HepG2 (cell line): ENCODE results near the gene SPTB. TPM values are rescaled to one million over a fixed set of nuclear protein-coding genes. Genes with fewer than 3 reads are reported as not detected.

Source experiments
- CBFB ChIP-seq: sonication (generic); formaldehyde crosslinking; IDR thresholded peaks from 2 replicates; pipeline ENCODE4 v1.4.0; 2020; ENCODE audit warnings: missing genetic modification reagents
- FOSL1 ChIP-seq: sonication (generic); formaldehyde crosslinking; IDR thresholded peaks from 2 replicates; pipeline ENCODE4 v1.9.0; 2021; ENCODE audit warnings: missing genetic modification reagents, borderline replicate concordance
- HIVEP1 ChIP-seq: sonication (generic); formaldehyde crosslinking; IDR thresholded peaks from 2 replicates; pipeline ENCODE4 v1.4.0; 2020; ENCODE audit warnings: mild to moderate bottlenecking, missing genetic modification reagents
- KDM2A ChIP-seq: sonication (generic); formaldehyde crosslinking; IDR thresholded peaks from 2 replicates; pipeline ENCODE4 v1.4.0; 2020; ENCODE audit warnings: low read depth, missing genetic modification reagents, borderline replicate concordance
- KDM5A ChIP-seq: fragments of 200-600 bp; sonication (generic); IDR thresholded peaks from 2 replicates; pipeline ENCODE4 v1.7.0; 2018; ENCODE audit warnings: antibody characterized with exemption, mild to moderate bottlenecking, low read length, borderline replicate concordance
- POGZ ChIP-seq: sonication (generic); formaldehyde crosslinking; IDR thresholded peaks from 2 replicates; pipeline ENCODE4 v1.4.0; 2020; ENCODE audit warnings: mild to moderate bottlenecking, missing genetic modification reagents
- TAF1 ChIP-seq: sonication (generic); formaldehyde crosslinking; IDR thresholded peaks from 2 replicates; pipeline ENCODE4 v1.4.0; 2020; ENCODE audit warnings: missing genetic modification reagents
- TEAD3 ChIP-seq: optimal IDR thresholded peaks from 2 replicates; pipeline ENCODE3; 2016; ENCODE audit warnings: borderline replicate concordance
- TGIF2 ChIP-seq: IDR thresholded peaks from 2 replicates; pipeline ENCODE4 v1.6.1; 2016; ENCODE audit warnings: control low read depth, missing compliant biosample characterization
- YEATS2 ChIP-seq: sonication (generic); formaldehyde crosslinking; IDR thresholded peaks from 2 replicates; pipeline ENCODE4 v1.4.0; 2020; ENCODE audit warnings: missing genetic modification reagents, borderline replicate concordance
- ZBTB8A ChIP-seq: sonication (generic); formaldehyde crosslinking; IDR thresholded peaks from 2 replicates; pipeline ENCODE4 v1.4.0; 2020; ENCODE audit warnings: mild to moderate bottlenecking, low read depth, missing genetic modification reagents, borderline replicate concordance
- ZFY ChIP-seq: sonication (generic); formaldehyde crosslinking; IDR thresholded peaks from 2 replicates; pipeline ENCODE4 v1.4.0; 2020; ENCODE audit warnings: missing genetic modification reagents
- ZNF121 ChIP-seq: sonication (generic); formaldehyde crosslinking; IDR thresholded peaks from 2 replicates; pipeline ENCODE4 v1.5.0; 2020; ENCODE audit warnings: mild to moderate bottlenecking, missing genetic modification reagents
- ZNF337 ChIP-seq: sonication (generic); formaldehyde crosslinking; IDR thresholded peaks from 2 replicates; pipeline ENCODE4 v1.5.1; 2020; ENCODE audit warnings: missing genetic modification reagents, low read depth, mild to moderate bottlenecking, borderline replicate concordance
- polyA plus RNA-seq, 8 experiments: library from polyadenylated mRNA; depleted of rRNA in 3 of 8; stranded (reverse) in 7 of 8; unstranded in 1 of 8; fragments of >200 nt; fragmentation: Illumina TruSeq in 4 of 8; extraction: Trizol in 4 of 8; gene quantifications; 2 replicates each; pipeline versions ENCODE4 v1.2.1 to v1.2.3, GENCODE V29; 2011 to 2016; ENCODE audit warnings: low read depth in 4 of 8, missing spikeins in 1 of 8, mixed read lengths in 1 of 8; ENCODE audit not compliant: insufficient read depth in 1 of 8
- total RNA-seq, 5 experiments: library from RNA; depleted of rRNA; stranded (reverse); fragments of >200 nt; fragmentation: Illumina TruSeq; extraction: Trizol; gene quantifications; 2 replicates each; pipeline ENCODE4 v1.2.3, GENCODE V29; 2016; ENCODE audit warnings: low read depth in 1 of 5
- TF ChIP-seq, protein P1 (sequence below): sonication (generic); formaldehyde crosslinking; IDR thresholded peaks from 2 replicates; pipeline ENCODE4 v1.4.0; 2020; ENCODE audit warnings: missing genetic modification reagents
- TF ChIP-seq, protein P2 (sequence below): conservative IDR thresholded peaks from 2 replicates; pipeline ENCODE4 v1.6.1; 2018; ENCODE audit warnings: missing genetic modification reagents
- TF ChIP-seq, protein P3 (sequence below): sonication (generic); formaldehyde crosslinking; IDR thresholded peaks from 2 replicates; pipeline ENCODE4 v1.5.1; 2020; ENCODE audit warnings: mild to moderate bottlenecking, missing genetic modification reagents, moderate library complexity
- TF ChIP-seq, protein P4 (sequence below): IDR thresholded peaks from 2 replicates; pipeline ENCODE4 v1.4.0; 2020; ENCODE audit warnings: mild to moderate bottlenecking, missing genetic modification reagents

SPTB gene
- total and polyA plus RNA-seq, 2 of the 13 experiments (the other 11 are each of a cell fraction or from before 2014, with no cell fraction given), result 0.01 to 0.02 TPM

DNA sequence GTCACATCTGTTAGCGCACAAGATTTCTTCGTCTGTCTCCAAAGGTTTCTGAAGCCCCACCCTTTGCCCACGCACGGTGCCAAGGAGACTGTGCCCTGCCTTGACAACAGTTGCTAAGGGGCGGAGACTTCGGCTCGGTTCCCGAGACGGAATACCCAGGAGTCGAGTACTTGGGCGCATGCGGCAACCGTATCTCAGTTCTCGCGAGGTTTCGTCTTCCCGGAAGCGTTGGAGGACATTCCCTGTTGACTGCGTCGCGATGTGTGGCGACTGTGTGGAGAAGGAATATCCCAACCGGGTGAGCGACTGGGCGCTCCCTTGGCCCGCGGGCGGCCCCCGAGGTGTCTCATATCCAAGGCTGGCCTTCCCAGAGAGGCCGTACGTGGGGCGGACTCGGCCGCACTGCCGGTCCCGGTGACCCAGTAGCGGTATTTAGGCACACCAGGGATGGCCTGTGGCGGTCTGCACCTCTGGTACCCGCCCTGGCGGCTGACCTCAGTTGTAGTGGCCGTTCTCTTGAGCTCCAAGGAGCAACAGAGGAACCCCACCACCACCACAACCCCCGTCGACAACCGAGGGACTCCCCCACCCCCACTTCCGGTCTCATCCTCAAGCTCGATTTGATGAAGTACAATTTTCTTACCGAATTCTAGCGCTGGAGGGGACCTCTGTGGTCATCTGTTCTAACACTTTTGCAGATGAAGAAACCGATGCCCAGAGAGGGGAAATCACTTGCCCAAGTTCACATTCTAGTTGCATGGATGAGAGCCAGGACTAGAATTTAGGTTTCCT is 34.7 kb upstream of the SPTB start, which contains the start of gene CHURC1 (continued):
- TF ChIP-seq, protein P1, sequence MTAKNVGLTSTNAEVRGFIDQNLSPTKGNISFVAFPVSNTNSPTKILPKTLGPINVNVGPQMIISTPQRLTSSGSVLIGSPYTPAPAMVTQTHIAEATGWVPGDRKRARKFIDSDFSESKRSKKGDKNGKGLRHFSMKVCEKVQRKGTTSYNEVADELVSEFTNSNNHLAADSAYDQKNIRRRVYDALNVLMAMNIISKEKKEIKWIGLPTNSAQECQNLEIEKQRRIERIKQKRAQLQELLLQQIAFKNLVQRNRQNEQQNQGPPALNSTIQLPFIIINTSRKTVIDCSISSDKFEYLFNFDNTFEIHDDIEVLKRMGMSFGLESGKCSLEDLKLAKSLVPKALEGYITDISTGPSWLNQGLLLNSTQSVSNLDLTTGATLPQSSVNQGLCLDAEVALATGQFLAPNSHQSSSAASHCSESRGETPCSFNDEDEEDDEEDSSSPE (CRISPR knock-in tag), result 0 out of 2 replicates have a peak, but pooled peaks have one; percentile 29
- TF ChIP-seq TGIF2 (0 out of 2 replicates have a peak, but pooled peaks have one; percentile 55), POGZ (CRISPR knock-in tag) (peak; percentile 86), TAF1 (CRISPR knock-in tag) (peak; percentile 93), HIVEP1 (CRISPR knock-in tag) (peak; percentile 51; the same call in 1 of the 2 replicates), TEAD3 (CRISPR knock-in tag) (peak; percentile 79), FOSL1 (no peak), CBFB (CRISPR knock-in tag) (0 out of 2 replicates have a peak, but pooled peaks have one; percentile 32), YEATS2 (peak; percentile 89), KDM2A (CRISPR knock-in tag) (peak; percentile 88), ZNF337 (CRISPR knock-in tag) (no peak), ZBTB8A (CRISPR knock-in tag) (0 out of 2 replicates have a peak, but pooled peaks have one; percentile 47), KDM5A (peak; percentile 92), ZNF121 (CRISPR knock-in tag) (no peak), ZFY (CRISPR knock-in tag) (peak; percentile 84)
- TF ChIP-seq, protein P2, sequence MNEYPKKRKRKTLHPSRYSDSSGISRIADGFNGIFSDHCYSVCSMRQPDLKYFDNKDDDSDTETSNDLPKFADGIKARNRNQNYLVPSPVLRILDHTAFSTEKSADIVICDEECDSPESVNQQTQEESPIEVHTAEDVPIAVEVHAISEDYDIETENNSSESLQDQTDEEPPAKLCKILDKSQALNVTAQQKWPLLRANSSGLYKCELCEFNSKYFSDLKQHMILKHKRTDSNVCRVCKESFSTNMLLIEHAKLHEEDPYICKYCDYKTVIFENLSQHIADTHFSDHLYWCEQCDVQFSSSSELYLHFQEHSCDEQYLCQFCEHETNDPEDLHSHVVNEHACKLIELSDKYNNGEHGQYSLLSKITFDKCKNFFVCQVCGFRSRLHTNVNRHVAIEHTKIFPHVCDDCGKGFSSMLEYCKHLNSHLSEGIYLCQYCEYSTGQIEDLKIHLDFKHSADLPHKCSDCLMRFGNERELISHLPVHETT (CRISPR knock-in tag), result no peak
- TF ChIP-seq, protein P3, sequence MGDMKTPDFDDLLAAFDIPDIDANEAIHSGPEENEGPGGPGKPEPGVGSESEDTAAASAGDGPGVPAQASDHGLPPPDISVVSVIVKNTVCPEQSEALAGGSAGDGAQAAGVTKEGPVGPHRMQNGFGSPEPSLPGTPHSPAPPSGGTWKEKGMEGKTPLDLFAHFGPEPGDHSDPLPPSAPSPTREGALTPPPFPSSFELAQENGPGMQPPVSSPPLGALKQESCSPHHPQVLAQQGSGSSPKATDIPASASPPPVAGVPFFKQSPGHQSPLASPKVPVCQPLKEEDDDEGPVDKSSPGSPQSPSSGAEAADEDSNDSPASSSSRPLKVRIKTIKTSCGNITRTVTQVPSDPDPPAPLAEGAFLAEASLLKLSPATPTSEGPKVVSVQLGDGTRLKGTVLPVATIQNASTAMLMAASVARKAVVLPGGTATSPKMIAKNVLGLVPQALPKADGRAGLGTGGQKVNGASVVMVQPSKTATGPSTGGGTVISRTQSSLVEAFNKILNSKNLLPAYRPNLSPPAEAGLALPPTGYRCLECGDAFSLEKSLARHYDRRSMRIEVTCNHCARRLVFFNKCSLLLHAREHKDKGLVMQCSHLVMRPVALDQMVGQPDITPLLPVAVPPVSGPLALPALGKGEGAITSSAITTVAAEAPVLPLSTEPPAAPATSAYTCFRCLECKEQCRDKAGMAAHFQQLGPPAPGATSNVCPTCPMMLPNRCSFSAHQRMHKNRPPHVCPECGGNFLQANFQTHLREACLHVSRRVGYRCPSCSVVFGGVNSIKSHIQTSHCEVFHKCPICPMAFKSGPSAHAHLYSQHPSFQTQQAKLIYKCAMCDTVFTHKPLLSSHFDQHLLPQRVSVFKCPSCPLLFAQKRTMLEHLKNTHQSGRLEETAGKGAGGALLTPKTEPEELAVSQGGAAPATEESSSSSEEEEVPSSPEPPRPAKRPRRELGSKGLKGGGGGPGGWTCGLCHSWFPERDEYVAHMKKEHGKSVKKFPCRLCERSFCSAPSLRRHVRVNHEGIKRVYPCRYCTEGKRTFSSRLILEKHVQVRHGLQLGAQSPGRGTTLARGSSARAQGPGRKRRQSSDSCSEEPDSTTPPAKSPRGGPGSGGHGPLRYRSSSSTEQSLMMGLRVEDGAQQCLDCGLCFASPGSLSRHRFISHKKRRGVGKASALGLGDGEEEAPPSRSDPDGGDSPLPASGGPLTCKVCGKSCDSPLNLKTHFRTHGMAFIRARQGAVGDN (CRISPR knock-in tag), result peak; percentile 84
- TF ChIP-seq, protein P4, sequence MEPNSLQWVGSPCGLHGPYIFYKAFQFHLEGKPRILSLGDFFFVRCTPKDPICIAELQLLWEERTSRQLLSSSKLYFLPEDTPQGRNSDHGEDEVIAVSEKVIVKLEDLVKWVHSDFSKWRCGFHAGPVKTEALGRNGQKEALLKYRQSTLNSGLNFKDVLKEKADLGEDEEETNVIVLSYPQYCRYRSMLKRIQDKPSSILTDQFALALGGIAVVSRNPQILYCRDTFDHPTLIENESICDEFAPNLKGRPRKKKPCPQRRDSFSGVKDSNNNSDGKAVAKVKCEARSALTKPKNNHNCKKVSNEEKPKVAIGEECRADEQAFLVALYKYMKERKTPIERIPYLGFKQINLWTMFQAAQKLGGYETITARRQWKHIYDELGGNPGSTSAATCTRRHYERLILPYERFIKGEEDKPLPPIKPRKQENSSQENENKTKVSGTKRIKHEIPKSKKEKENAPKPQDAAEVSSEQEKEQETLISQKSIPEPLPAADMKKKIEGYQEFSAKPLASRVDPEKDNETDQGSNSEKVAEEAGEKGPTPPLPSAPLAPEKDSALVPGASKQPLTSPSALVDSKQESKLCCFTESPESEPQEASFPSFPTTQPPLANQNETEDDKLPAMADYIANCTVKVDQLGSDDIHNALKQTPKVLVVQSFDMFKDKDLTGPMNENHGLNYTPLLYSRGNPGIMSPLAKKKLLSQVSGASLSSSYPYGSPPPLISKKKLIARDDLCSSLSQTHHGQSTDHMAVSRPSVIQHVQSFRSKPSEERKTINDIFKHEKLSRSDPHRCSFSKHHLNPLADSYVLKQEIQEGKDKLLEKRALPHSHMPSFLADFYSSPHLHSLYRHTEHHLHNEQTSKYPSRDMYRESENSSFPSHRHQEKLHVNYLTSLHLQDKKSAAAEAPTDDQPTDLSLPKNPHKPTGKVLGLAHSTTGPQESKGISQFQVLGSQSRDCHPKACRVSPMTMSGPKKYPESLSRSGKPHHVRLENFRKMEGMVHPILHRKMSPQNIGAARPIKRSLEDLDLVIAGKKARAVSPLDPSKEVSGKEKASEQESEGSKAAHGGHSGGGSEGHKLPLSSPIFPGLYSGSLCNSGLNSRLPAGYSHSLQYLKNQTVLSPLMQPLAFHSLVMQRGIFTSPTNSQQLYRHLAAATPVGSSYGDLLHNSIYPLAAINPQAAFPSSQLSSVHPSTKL (CRISPR knock-in tag), result peak; percentile 51; the same call in 1 of the 2 replicates
